Measurements from ENCODE around the gene GCSH.

GCSH gene

GRCh38 chr16:81053761-81054160 lies 42.4 kb downstream of the GCSH start:
- DNase-seq (ENCODE audit: low read depth in 1 of 2, low spot score in 1 of 2): no peak

GRCh38 chr16:81042821-81043220 lies 53.4 kb downstream of the GCSH start:
- DNase-seq (ENCODE audit: low read depth in 1 of 2, low spot score in 1 of 2): no peak

- DNase-seq (ENCODE audit: low read depth in 1 of 2, low spot score in 1 of 2): no peak
Measured at GRCh38 chr16:81041696-81042095, 54.5 kb downstream of the GCSH start.

DNA sequence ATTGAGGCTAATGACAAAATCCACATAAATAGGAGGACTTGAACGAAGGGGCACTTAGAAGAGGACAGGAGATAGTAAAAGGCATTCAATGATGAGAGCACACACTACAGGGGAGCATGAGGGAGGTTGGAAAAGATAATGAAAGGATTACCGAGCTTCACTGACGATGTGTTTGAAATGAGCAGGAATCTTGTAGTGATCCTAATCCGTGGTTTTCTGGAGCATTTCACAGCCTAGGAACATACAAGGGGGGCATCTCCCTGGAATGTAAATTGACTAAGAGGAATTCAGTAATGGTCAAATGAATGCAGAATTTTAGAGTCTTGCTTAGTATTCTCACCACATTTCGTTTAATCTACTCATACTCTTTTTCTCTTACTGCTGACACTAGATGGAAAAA lies 55.4 kb downstream of the GCSH start:
- no peak for DNase-seq (ENCODE audit: low read depth in 1 of 2, low spot score in 1 of 2)

GRCh38 chr16:81040131-81040530 lies 56.1 kb downstream of the GCSH start:
- no peak for DNase-seq (ENCODE audit: low read depth in 1 of 2, low spot score in 1 of 2)

GRCh38 chr16:81036751-81037350 lies 59.3 kb downstream of the GCSH start:
- no peak for DNase-seq (ENCODE audit: low read depth in 1 of 2, low spot score in 1 of 2)

- DNase-seq (ENCODE audit: low read depth in 1 of 2, low spot score in 1 of 2): peak in 1 of 2 donors; percentile 7
Measured at GRCh38 chr16:81035975-81036750, 60.0 kb downstream of the GCSH start.

DNA sequence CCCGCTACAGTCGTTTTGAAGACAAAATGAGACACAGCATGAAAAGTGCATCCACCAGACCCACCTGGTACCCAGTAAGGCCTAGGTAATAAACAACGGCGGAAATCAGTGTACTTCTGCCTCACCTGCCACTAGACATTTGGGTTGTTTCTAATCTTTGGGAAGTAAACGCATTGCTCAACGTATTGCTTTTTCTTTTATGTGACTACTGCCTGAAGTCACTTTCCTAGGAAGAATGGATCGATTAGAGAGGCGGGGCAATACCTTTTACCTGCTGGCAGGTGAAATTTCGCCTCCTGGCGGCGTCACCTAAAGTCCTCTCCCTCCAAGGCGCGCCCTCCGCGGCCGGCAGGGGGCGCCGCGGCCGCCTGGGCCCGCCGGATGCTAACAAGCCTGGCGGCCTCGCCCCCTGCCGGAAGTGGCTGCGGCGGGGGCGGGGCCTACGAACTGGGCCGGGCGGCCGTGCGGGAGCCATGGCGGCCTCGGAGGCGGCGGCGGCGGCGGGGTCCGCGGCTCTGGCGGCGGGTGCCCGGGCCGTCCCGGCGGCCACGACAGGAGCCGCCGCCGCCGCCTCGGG lies 60.7 kb downstream of the GCSH start, which contains the start of gene ATMIN:
Gene ATMIN (plus strand): TSS at position 445 of the 577 bp plus-strand sequence. CDS start 29 bp downstream, at position 474.
- peak; percentile 73 to 88 for DNase-seq (ENCODE audit: low read depth in 1 of 2, low spot score in 1 of 2)
